ENCODE data around the gene ABHD17A.

ABHD17A gene

GRCh38 chr19:1904860-1905109 is 19.5 kb upstream of the ABHD17A start (continued):
- TF ChIP-seq, protein P1, sequence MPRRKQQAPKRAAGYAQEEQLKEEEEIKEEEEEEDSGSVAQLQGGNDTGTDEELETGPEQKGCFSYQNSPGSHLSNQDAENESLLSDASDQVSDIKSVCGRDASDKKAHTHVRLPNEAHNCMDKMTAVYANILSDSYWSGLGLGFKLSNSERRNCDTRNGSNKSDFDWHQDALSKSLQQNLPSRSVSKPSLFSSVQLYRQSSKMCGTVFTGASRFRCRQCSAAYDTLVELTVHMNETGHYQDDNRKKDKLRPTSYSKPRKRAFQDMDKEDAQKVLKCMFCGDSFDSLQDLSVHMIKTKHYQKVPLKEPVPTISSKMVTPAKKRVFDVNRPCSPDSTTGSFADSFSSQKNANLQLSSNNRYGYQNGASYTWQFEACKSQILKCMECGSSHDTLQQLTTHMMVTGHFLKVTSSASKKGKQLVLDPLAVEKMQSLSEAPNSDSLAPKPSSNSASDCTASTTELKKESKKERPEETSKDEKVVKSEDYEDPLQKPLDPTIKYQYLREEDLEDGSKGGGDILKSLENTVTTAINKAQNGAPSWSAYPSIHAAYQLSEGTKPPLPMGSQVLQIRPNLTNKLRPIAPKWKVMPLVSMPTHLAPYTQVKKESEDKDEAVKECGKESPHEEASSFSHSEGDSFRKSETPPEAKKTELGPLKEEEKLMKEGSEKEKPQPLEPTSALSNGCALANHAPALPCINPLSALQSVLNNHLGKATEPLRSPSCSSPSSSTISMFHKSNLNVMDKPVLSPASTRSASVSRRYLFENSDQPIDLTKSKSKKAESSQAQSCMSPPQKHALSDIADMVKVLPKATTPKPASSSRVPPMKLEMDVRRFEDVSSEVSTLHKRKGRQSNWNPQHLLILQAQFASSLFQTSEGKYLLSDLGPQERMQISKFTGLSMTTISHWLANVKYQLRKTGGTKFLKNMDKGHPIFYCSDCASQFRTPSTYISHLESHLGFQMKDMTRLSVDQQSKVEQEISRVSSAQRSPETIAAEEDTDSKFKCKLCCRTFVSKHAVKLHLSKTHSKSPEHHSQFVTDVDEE (CRISPR knock-in tag; IDR thresholded peaks at IDR 0.05), result no peak
- no peak for TF ChIP-seq BACH2 (CRISPR knock-in tag; IDR thresholded peaks at IDR 0.05; ENCODE audit: borderline replicate concordance)
- no peak for TF ChIP-seq PATZ1 (CRISPR knock-in tag; IDR thresholded peaks at IDR 0.05; ENCODE audit: borderline replicate concordance)
- no peak for TF ChIP-seq ARNTL (CRISPR knock-in tag; IDR thresholded peaks at IDR 0.05; ENCODE audit: borderline replicate concordance, low read depth)
- no peak for TF ChIP-seq RARB (CRISPR knock-in tag; IDR thresholded peaks at IDR 0.05)
- no peak for TF ChIP-seq ISL1 (CRISPR knock-in tag; IDR thresholded peaks at IDR 0.05)

- ATAC-seq, result no peak
- TF ChIP-seq GLIS3 (CRISPR knock-in tag; IDR thresholded peaks at IDR 0.05), result no peak
- TF ChIP-seq OSR1 (CRISPR knock-in tag; IDR thresholded peaks at IDR 0.05), result no peak
- no peak for TF ChIP-seq ZNF565 (CRISPR knock-in tag; conservative IDR thresholded peaks at IDR 0.05; ENCODE audit: low read depth)
- no peak for TF ChIP-seq PPARA (CRISPR knock-in tag; IDR thresholded peaks at IDR 0.05; ENCODE audit: borderline replicate concordance)
- TF ChIP-seq, protein P2, sequence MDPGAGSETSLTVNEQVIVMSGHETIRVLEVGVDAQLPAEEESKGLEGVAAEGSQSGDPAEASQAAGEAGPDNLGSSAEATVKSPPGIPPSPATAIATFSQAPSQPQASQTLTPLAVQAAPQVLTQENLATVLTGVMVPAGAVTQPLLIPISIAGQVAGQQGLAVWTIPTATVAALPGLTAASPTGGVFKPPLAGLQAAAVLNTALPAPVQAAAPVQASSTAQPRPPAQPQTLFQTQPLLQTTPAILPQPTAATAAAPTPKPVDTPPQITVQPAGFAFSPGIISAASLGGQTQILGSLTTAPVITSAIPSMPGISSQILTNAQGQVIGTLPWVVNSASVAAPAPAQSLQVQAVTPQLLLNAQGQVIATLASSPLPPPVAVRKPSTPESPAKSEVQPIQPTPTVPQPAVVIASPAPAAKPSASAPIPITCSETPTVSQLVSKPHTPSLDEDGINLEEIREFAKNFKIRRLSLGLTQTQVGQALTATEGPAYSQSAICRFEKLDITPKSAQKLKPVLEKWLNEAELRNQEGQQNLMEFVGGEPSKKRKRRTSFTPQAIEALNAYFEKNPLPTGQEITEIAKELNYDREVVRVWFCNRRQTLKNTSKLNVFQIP (CRISPR knock-in tag; IDR thresholded peaks at IDR 0.05; ENCODE audit: borderline replicate concordance, low read depth), result no peak
- TF ChIP-seq PATZ1 (CRISPR knock-in tag; IDR thresholded peaks at IDR 0.05; ENCODE audit: borderline replicate concordance), result no peak
- no peak for TF ChIP-seq ZNF8 (CRISPR knock-in tag; IDR thresholded peaks at IDR 0.05)
- no peak for TF ChIP-seq RARB (CRISPR knock-in tag; IDR thresholded peaks at IDR 0.05)
Measured at GRCh38 chr19:1902923-1903322, 17.6 kb upstream of the ABHD17A start.

DNA sequence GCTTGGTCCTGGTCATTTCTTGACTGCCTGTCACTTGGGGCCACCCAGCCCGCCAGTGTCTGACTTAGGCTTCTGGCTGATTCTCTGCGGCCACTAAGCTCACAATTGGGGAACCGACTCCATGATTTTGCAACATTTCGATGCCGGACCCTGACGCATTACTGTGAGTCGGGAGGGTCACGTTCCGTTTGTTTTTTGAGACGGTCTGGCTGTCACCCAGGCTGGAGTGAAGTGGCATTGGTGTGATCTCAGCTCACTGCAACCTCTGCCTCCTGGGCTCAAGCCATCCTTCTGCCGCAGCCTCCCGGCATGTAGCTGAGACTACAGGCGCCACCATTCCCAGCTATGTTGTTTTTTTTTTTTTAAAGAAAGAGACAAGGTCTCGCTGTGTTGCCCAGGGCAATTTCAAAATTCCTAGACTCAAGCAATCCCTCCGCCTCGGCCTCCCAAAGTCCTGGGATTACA is 16.7 kb upstream of the ABHD17A start:
- ATAC-seq, result no peak

More for the DNA sequence above, 16.7 kb upstream of the ABHD17A start:
- TF ChIP-seq TCF4 (CRISPR knock-in tag; IDR thresholded peaks at IDR 0.05; ENCODE audit: borderline replicate concordance) (no peak), ARNTL (CRISPR knock-in tag; IDR thresholded peaks at IDR 0.05; ENCODE audit: borderline replicate concordance, low read depth) (no peak), PATZ1 (CRISPR knock-in tag; IDR thresholded peaks at IDR 0.05; ENCODE audit: borderline replicate concordance) (no peak), TOX (CRISPR knock-in tag; IDR thresholded peaks at IDR 0.05; ENCODE audit: borderline replicate concordance) (no peak), PPARA (CRISPR knock-in tag; IDR thresholded peaks at IDR 0.05; ENCODE audit: borderline replicate concordance) (no peak), ZNF70 (CRISPR knock-in tag; IDR thresholded peaks at IDR 0.05) (no peak), GLIS3 (CRISPR knock-in tag; IDR thresholded peaks at IDR 0.05) (no peak)
- TF ChIP-seq, protein P2 (CRISPR knock-in tag; IDR thresholded peaks at IDR 0.05; ENCODE audit: borderline replicate concordance, low read depth), result no peak
- TF ChIP-seq, protein P1 (CRISPR knock-in tag; IDR thresholded peaks at IDR 0.05), result no peak
